ENCODE data around the gene NUMA1. TPM values are rescaled to one million over a fixed set of nuclear protein-coding genes. Genes with fewer than 3 reads are reported as not detected.

NUMA1 gene
- total and polyA plus RNA-seq, 4 donors, result 19.5 to 93.2 (median 42.1) TPM

DNA sequence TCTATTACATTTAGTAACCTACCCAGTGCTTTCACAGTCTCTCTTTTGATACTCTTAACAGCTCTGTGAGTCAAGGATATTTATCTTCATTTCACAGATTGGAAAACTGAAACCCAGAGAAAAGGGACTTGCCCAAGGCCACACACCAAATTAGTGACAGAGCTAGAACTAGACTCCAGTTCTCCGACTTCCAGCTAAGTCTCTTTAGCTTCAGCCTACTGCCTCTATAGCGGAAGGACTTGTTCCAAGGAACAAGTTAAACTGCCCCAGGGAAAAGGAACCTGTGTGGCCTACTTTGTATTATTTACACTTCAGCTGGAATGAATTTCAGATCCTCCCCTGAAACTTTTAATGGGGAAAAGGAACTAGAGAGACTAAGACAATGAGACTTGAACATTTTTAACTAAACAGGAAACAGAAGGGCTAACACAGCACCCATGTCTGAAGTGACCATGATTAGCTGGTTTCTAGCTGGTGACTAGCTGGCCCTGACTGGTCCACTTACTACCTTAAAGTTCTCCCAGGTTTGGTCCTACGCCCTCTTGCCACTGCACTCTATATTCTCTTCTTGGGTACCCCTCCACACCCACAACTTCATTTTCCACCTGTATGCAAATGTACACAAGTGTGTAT lies 1.6 kb upstream of the NUMA1 start:
- no peak overlapping the region for H3K27ac ChIP-seq (ENCODE audit: low read depth in 1 of 2, low read length in 2 of 2)
- H3K36me3 ChIP-seq (ENCODE audit: control insufficient read depth in 4 of 4, insufficient read depth in 3 of 4, low read depth in 1 of 4, low read length in 3 of 4), result no peaks in the 10 kb centered on the region
- 93% methylated on average over 3 of the region's 3 CpGs for WGBS
- TF ChIP-seq HNF4A (conservative IDR thresholded peaks at IDR 0.05), result no peak
- no peak for TF ChIP-seq RAD21 (IDR thresholded peaks at IDR 0.05)
- TF ChIP-seq RXRA (IDR thresholded peaks at IDR 0.05), result no peak
- no peak for TF ChIP-seq FOXA1 (IDR thresholded peaks at IDR 0.05)
- TF ChIP-seq YY1 (IDR thresholded peaks at IDR 0.05), result no peak
- TF ChIP-seq GABPA (IDR thresholded peaks at IDR 0.05 in 1 of 2, conservative IDR thresholded peaks at IDR 0.05 in 1 of 2), result no peak
- TF ChIP-seq, protein P1, sequence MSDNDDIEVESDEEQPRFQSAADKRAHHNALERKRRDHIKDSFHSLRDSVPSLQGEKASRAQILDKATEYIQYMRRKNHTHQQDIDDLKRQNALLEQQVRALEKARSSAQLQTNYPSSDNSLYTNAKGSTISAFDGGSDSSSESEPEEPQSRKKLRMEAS (IDR thresholded peaks at IDR 0.05), result no peak
- no peak for TF ChIP-seq JUND (IDR thresholded peaks at IDR 0.05)
- TF ChIP-seq, protein P2, sequence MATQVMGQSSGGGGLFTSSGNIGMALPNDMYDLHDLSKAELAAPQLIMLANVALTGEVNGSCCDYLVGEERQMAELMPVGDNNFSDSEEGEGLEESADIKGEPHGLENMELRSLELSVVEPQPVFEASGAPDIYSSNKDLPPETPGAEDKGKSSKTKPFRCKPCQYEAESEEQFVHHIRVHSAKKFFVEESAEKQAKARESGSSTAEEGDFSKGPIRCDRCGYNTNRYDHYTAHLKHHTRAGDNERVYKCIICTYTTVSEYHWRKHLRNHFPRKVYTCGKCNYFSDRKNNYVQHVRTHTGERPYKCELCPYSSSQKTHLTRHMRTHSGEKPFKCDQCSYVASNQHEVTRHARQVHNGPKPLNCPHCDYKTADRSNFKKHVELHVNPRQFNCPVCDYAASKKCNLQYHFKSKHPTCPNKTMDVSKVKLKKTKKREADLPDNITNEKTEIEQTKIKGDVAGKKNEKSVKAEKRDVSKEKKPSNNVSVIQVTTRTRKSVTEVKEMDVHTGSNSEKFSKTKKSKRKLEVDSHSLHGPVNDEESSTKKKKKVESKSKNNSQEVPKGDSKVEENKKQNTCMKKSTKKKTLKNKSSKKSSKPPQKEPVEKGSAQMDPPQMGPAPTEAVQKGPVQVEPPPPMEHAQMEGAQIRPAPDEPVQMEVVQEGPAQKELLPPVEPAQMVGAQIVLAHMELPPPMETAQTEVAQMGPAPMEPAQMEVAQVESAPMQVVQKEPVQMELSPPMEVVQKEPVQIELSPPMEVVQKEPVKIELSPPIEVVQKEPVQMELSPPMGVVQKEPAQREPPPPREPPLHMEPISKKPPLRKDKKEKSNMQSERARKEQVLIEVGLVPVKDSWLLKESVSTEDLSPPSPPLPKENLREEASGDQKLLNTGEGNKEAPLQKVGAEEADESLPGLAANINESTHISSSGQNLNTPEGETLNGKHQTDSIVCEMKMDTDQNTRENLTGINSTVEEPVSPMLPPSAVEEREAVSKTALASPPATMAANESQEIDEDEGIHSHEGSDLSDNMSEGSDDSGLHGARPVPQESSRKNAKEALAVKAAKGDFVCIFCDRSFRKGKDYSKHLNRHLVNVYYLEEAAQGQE (IDR thresholded peaks at IDR 0.05), result no peak
- no peak for TF ChIP-seq SP1 (IDR thresholded peaks at IDR 0.05)
- TF ChIP-seq CTCF (IDR thresholded peaks at IDR 0.05; ENCODE audit: low read depth, low read length, missing input control), result no peak
- TF ChIP-seq FOXA2 (IDR thresholded peaks at IDR 0.05), result no peak
- no peak overlapping the region for H3K4me3 ChIP-seq (ENCODE audit: low read depth in 1 of 3, low read length in 3 of 3)
- H3K4me1 ChIP-seq (ENCODE audit: control insufficient read depth in 4 of 4, insufficient read depth in 4 of 4, low read length in 3 of 4), result peaks cover 0 to 11% (median 5%) of the 10 kb centered on the region in 4 donors
- H3K9me3 ChIP-seq (ENCODE audit: control insufficient read depth in 4 of 4, low read length in 3 of 4), result no peaks in the 10 kb centered on the region
- no peak for DNase-seq (ENCODE audit: low spot score)
- no peaks in the 10 kb centered on the region for H3K27me3 ChIP-seq (ENCODE audit: control insufficient read depth in 4 of 4, insufficient read depth in 4 of 4, low read length in 3 of 4)
- H3K9ac ChIP-seq (ENCODE audit: low read depth in 1 of 2, low read length in 2 of 2), result no peak overlapping the region

GRCh38 chr11:72081184-72081644 lies 872 bp upstream of the NUMA1 start:
- TF ChIP-seq YY1 (IDR thresholded peaks at IDR 0.05), result no peak
- TF ChIP-seq TAF1 (conservative IDR thresholded peaks at IDR 0.05), result no peak
- no peak for TF ChIP-seq FOXA1 (IDR thresholded peaks at IDR 0.05)
- no peak for TF ChIP-seq JUND (IDR thresholded peaks at IDR 0.05)
- no peak for TF ChIP-seq SP1 (IDR thresholded peaks at IDR 0.05)
- no peak for TF ChIP-seq NR2F2 (IDR thresholded peaks at IDR 0.05)
- TF ChIP-seq FOXA2 (IDR thresholded peaks at IDR 0.05), result no peak
- no peak for TF ChIP-seq CTCF (IDR thresholded peaks at IDR 0.05; ENCODE audit: low read depth, low read length, missing input control)
- TF ChIP-seq EGR1 (IDR thresholded peaks at IDR 0.05; ENCODE audit: low read depth in 2 of 2), result no peak
- TF ChIP-seq ZBTB33 (IDR thresholded peaks at IDR 0.05), result no peak
- TF ChIP-seq HNF4G (IDR thresholded peaks at IDR 0.05), result no peak
- no peak for TF ChIP-seq RXRA (IDR thresholded peaks at IDR 0.05)
- TF ChIP-seq ATF3 (IDR thresholded peaks at IDR 0.05), result no peak
- Histone ChIP-seq H3K36me3 (ENCODE audit: control insufficient read depth in 4 of 4, insufficient read depth in 3 of 4, low read depth in 1 of 4, low read length in 3 of 4) (no peaks in the 10 kb centered on the region), H3K9ac (ENCODE audit: low read depth in 1 of 2, low read length in 2 of 2) (peak overlapping the region; percentile 4 to 55), H3K9me3 (ENCODE audit: control insufficient read depth in 4 of 4, low read length in 3 of 4) (no peaks in the 10 kb centered on the region), H3K4me1 (ENCODE audit: control insufficient read depth in 4 of 4, insufficient read depth in 4 of 4, low read length in 3 of 4) (peaks cover 0 to 11% (median 5%) of the 10 kb centered on the region in 4 donors), H3K27me3 (ENCODE audit: control insufficient read depth in 4 of 4, insufficient read depth in 4 of 4, low read length in 3 of 4) (no peaks in the 10 kb centered on the region), H3K4me3 (ENCODE audit: low read depth in 1 of 3, low read length in 3 of 3) (peak overlapping the region; percentile 60 to 83 (median 82)), H3K27ac (ENCODE audit: low read depth in 1 of 2, low read length in 2 of 2) (peak overlapping the region; percentile 84 to 88)
- DNase-seq (ENCODE audit: low spot score), result no peak
- 74% methylated on average over 21 of the region's 21 CpGs for WGBS

Measured in liver (tissue), 9 donors.